ENCODE data around the gene DBNL.

DBNL gene

DNA sequence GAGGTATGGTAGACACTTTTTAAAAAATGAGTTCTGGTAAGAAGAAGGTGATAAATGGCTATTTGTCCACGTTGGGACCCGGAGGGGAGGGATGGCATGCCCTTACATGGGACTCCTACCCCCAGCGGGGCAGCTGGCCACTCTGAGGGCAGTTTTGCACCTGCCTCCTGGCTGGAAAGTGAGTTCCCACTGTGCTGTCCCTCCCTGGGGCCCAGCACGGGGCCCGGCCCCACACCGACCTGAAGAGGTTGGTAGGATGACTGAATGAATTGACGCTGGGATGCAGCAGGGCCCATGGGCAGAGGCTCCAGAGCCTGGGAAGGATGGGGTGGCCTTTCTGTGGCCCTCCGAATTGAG lies 59.0 kb downstream of the DBNL start:
- Mint-ChIP-seq H3K27me3 (peaks cover 42% of the 10 kb centered on the region), H3K9me3 (no peaks in the 10 kb centered on the region), H3K4me3 (peak overlapping the region; percentile 43), H3K4me1 (no peaks in the 10 kb centered on the region), H3K27ac (ENCODE audit: low read depth) (no peak overlapping the region), H3K36me3 (ENCODE audit: insufficient read depth) (peaks cover 2% of the 10 kb centered on the region)
- ATAC-seq (replicated peaks; ENCODE audit: extremely low read depth, poor library complexity, severe bottlenecking), result no peak
- no peak for DNase-seq (ENCODE audit: low spot score in 2 of 2)

DNA sequence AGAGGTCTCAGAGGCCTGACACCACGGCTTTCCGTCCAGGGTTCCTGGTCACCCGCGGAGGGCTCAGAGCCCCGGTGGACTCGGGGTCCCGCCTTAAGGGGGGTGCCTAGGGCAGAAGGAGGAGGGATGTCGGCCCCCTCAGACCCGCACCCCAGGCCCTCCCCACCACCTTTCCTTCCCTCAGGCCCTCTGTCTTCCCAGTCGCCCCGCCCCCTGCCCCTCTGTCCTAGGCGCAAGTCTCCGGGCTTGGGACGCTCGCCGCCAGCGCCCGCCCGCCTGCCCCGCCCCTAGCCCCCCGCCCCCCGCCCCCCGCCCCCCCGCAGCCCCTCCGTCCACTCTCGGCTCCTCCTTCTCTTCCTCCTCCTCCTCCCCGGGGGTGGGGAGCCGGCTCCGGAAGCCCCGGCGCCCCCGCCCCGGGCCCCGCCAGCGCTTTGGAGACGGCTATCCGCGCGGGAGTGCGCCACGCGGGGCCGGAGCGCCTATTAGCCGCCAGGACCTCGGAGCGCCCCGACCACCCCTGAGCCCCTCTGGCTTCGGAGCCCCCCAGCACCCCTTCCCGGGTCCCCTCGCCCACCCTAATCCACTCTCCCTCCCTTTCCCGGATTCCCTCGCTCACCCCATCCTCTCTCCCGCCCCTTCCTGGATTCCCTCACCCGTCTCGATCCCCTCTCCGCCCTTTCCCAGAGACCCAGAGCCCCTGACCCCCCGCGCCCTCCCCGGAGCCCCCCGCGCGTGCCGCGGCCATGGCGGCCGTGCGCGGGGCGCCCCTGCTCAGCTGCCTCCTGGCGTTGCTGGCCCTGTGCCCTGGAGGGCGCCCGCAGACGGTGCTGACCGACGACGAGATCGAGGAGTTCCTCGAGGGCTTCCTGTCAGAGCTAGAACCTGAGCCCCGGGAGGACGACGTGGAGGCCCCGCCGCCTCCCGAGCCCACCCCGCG lies 59.7 kb downstream of the DBNL start, which contains the start of gene AEBP1:
Gene AEBP1 (plus strand): TSS at position 423 of the 937 bp plus-strand sequence. CDS start 321 bp downstream, at position 744.
- peaks cover 2% of the 10 kb centered on the region for H3K36me3 Mint-ChIP-seq (ENCODE audit: insufficient read depth)
- DNase-seq (ENCODE audit: low spot score in 2 of 2) (no peak), ATAC-seq (replicated peaks; ENCODE audit: extremely low read depth, poor library complexity, severe bottlenecking) (peak; percentile 33)
- peak within 1 kb of the TSS; percentile 60 for H3K4me3 Mint-ChIP-seq
- H3K27me3 Mint-ChIP-seq, result peaks cover 46% of the 10 kb centered on the region
- no peak within 1 kb of the TSS for H3K27ac Mint-ChIP-seq (ENCODE audit: low read depth)
- H3K4me1 Mint-ChIP-seq, result no peaks in the 10 kb centered on the region
- H3K9me3 Mint-ChIP-seq, result no peaks in the 10 kb centered on the region

DNA sequence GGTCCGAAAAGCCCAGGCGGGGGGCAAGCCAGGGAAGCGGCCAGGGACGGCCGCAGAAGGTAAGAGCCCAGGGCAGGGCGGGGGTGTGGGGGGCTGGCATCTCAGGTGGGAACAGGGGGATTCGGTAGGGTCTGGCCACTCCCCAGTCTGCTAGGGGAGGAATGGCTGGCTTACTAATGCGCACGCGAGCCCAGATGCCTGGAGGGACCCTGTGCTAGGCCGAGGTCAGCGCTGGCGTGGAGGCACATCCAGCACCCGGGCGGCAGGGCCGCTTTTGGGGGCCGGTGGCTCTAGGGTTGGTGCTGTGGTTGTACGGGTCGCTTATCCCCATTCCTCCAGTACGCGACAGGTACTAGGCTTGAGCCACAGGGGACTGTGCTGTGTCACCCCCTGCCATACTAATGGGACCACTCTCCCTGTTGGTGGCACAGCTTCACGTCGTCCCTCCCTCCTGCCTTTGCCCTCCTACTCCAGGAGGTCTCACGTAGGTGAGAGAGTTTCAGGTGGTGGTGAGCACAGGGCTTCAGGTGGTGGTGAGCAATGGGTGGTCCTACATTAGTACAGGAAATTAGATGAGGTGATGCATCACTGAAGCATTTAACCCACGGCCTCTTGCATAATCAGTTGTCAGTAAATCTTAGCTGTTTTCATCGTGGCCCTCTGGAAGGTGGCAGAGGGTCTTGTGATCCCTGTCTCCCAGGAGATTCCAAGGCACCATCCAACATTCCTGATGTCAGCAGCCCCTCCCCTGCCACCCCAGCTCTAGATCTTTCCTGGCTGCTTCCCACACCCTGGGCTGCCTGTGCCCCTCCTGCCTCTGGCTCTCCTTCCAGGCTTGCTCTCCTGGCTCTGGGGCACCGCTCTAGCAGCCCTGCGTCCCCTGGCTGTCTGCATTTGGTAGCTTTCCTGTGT lies 60.6 kb downstream of the DBNL start:
- no peak overlapping the region for H3K27ac Mint-ChIP-seq (ENCODE audit: low read depth)
- no peak for DNase-seq (ENCODE audit: low spot score in 2 of 2)
- peak overlapping the region; percentile 60 for H3K4me3 Mint-ChIP-seq

GRCh38 chr7:44105832-44106231 lies 61.3 kb downstream of the DBNL start:
- Mint-ChIP-seq H3K4me1 (no peaks in the 10 kb centered on the region), H3K4me3 (peak overlapping the region; percentile 60), H3K36me3 (ENCODE audit: insufficient read depth) (peaks cover 2% of the 10 kb centered on the region), H3K9me3 (no peaks in the 10 kb centered on the region), H3K27ac (ENCODE audit: low read depth) (no peak overlapping the region), H3K27me3 (peaks cover 46% of the 10 kb centered on the region)
- DNase-seq (ENCODE audit: low spot score in 2 of 2) (no peak), ATAC-seq (replicated peaks; ENCODE audit: extremely low read depth, poor library complexity, severe bottlenecking) (no peak)

More for the DNA sequence above, 60.6 kb downstream of the DBNL start:
- no peaks in the 10 kb centered on the region for H3K9me3 Mint-ChIP-seq
- H3K4me1 Mint-ChIP-seq, result no peaks in the 10 kb centered on the region
- peaks cover 2% of the 10 kb centered on the region for H3K36me3 Mint-ChIP-seq (ENCODE audit: insufficient read depth)
- H3K27me3 Mint-ChIP-seq, result peaks cover 46% of the 10 kb centered on the region
- no peak for ATAC-seq (replicated peaks; ENCODE audit: extremely low read depth, poor library complexity, severe bottlenecking)

GRCh38 chr7:44106311-44107065 lies 62.0 kb downstream of the DBNL start:
- Mint-ChIP-seq H3K36me3 (ENCODE audit: insufficient read depth) (peaks cover 2% of the 10 kb centered on the region), H3K4me1 (no peaks in the 10 kb centered on the region), H3K27ac (ENCODE audit: low read depth) (no peak overlapping the region), H3K9me3 (no peaks in the 10 kb centered on the region), H3K4me3 (no peak overlapping the region), H3K27me3 (peaks cover 46% of the 10 kb centered on the region)
- ATAC-seq (replicated peaks; ENCODE audit: extremely low read depth, poor library complexity, severe bottlenecking) (no peak), DNase-seq (ENCODE audit: low spot score in 2 of 2) (no peak)

GRCh38 chr7:44107116-44107960 lies 62.8 kb downstream of the DBNL start:
- no peaks in the 10 kb centered on the region for H3K9me3 Mint-ChIP-seq
- peaks cover 46% of the 10 kb centered on the region for H3K27me3 Mint-ChIP-seq
- peaks cover 2% of the 10 kb centered on the region for H3K36me3 Mint-ChIP-seq (ENCODE audit: insufficient read depth)
- H3K4me3 Mint-ChIP-seq, result no peak overlapping the region
- ATAC-seq (replicated peaks; ENCODE audit: extremely low read depth, poor library complexity, severe bottlenecking) (no peak), DNase-seq (ENCODE audit: low spot score in 2 of 2) (no peak)
- no peak overlapping the region for H3K27ac Mint-ChIP-seq (ENCODE audit: low read depth)
- no peaks in the 10 kb centered on the region for H3K4me1 Mint-ChIP-seq

- peaks cover 2% of the 10 kb centered on the region for H3K36me3 Mint-ChIP-seq (ENCODE audit: insufficient read depth)
- peaks cover 39% of the 10 kb centered on the region for H3K27me3 Mint-ChIP-seq
- no peaks in the 10 kb centered on the region for H3K4me1 Mint-ChIP-seq
- ATAC-seq (replicated peaks; ENCODE audit: extremely low read depth, poor library complexity, severe bottlenecking) (no peak), DNase-seq (ENCODE audit: low spot score in 2 of 2) (no peak)
- no peak overlapping the region for H3K4me3 Mint-ChIP-seq
- H3K9me3 Mint-ChIP-seq, result no peaks in the 10 kb centered on the region
- H3K27ac Mint-ChIP-seq (ENCODE audit: low read depth), result no peak overlapping the region
Observed at GRCh38 chr7:44107961-44108767, 63.7 kb downstream of the DBNL start.

DNA sequence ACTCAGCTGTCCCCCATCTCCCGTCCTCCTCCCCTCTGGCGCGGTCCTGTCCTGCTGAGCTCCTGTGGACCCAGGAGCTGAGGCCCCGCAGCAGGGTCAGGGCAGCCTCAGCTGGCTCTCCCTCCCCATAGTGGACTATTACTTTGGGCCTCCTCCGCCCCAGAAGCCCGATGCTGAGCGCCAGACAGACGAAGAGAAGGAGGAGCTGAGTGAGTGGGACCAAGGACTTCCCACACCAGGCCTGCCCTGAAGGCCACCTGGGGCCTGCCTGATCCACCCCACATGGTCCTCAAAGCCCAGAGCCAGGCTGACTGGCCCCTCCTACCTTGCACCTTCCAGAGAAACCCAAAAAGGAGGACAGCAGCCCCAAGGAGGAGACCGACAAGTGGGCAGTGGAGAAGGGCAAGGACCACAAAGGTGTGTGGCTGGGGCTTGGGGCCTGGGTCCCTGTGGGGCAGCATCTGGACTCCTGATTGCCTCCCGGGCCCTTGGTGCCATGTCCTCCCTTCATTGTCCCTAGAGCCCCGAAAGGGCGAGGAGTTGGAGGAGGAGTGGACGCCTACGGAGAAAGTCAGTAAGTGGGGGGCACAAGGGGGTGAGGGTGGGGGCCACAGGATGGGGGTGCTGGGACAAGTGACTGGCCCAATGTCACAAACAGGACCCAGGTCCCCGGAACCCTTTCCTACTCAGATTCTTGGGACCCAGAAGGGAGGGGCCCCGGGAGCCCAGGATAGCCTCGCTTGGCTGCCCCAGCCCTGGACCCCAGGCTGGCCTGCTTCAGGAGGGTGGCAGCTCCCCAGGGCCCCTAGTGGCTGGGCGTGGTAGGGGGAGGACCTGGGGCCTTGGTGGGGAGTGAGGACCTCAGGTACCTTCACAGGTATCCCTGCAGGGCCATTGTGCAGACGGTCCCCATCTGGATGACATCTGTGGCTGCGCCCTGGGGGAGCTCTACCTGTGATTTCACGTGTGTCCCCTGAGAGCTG lies 64.6 kb downstream of the DBNL start:
- H3K4me3 Mint-ChIP-seq, result no peak overlapping the region
- no peak for DNase-seq (ENCODE audit: low spot score in 2 of 2)
- no peak for ATAC-seq (replicated peaks; ENCODE audit: extremely low read depth, poor library complexity, severe bottlenecking)
- H3K9me3 Mint-ChIP-seq, result no peaks in the 10 kb centered on the region
- peaks cover 33% of the 10 kb centered on the region for H3K27me3 Mint-ChIP-seq
- peaks cover 2% of the 10 kb centered on the region for H3K36me3 Mint-ChIP-seq (ENCODE audit: insufficient read depth)
- no peak overlapping the region for H3K27ac Mint-ChIP-seq (ENCODE audit: low read depth)
- H3K4me1 Mint-ChIP-seq, result no peaks in the 10 kb centered on the region

- Mint-ChIP-seq H3K4me3 (no peak overlapping the region), H3K4me1 (no peaks in the 10 kb centered on the region), H3K36me3 (ENCODE audit: insufficient read depth) (peaks cover 2% of the 10 kb centered on the region), H3K9me3 (no peaks in the 10 kb centered on the region), H3K27ac (ENCODE audit: low read depth) (no peak overlapping the region), H3K27me3 (peaks cover 30% of the 10 kb centered on the region)
- DNase-seq (ENCODE audit: low spot score in 2 of 2) (no peak), ATAC-seq (replicated peaks; ENCODE audit: extremely low read depth, poor library complexity, severe bottlenecking) (no peak)
Observed at GRCh38 chr7:44109991-44110390, 65.5 kb downstream of the DBNL start.
